ENCODE data around the gene PTPN4.

- no peak for TF ChIP-seq CTCF (conservative IDR thresholded peaks at IDR 0.05 in 1 of 2, IDR thresholded peaks at IDR 0.05 in 1 of 2; ENCODE audit: low read depth in 1 of 2, low read length in 2 of 2)
- TF ChIP-seq EZH2 (IDR thresholded peaks at IDR 0.05; ENCODE audit: low read length, missing control alignments): no peak
Measured at GRCh38 chr2:119751706-119752105, 8.0 kb upstream of the PTPN4 start.
